IPS-NIHi7 (cell line): ENCODE measurements around the gene CD248.
"Not testable (repeated sequence)": the region's sequence is repeated elsewhere in the genome, so short reads cannot be mapped to it uniquely, and the experiment has no call there.

Experiments
- DNase-seq: peaks from one replicate; pipeline ENCODE4 v3.0.0; 2012; ENCODE audit warnings: mixed read lengths; ENCODE audit errors: extremely low spot score

The CD248 gene

GRCh38 chr11:66316849-66317251 is at the start of gene CD248:
CD248 (minus strand) TSS chr11:66317044; CDS start chr11:66317027, 17 bp downstream.
- peak; percentile 72 for DNase-seq

DNA sequence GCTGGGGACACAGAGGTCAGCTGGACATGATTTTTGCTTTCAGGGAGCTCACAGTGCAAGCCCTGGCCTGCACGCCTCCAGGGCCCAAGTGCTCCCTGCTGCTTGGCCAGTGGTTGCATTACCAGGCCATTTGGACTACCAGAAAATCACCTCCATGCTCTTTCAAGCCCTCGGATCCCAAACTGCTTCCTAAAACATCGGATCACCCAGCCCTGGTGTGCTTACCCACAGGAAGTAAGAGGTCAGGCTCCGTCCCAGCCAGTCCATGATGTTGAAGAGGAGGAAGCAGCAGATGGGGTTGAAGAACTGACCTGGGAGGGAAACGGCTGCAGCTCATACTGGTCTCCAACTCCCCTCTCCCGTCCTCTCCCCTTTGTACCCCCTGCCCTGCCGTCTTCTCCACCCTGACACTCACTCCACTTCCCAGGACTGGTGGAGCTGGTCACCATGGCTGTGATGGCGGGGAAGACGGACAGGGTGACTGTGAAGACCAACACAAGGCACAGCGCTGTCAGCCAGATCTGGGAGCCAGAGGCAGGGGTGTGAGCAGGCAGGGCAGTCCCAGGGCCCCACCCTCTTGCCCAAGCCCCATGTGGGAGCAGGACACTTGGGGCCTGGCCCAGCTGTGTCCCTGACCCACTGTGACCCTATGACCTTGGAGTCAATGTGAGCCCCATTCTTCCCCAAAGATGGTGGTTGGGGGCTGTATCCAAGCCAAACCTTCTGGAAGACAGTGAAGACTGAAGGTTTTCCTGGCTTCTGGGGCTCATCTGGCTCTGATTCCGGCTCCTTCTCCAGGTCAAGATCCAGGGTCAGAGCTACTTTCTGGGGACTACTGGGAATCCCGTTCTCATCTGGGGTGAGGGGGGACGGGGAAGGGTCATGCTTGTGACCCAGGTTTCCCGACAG is 49.1 kb upstream of the CD248 start:
- no peak for DNase-seq

GRCh38 chr11:66365166-66365565 is 48.3 kb upstream of the CD248 start:
- no peak for DNase-seq

DNA sequence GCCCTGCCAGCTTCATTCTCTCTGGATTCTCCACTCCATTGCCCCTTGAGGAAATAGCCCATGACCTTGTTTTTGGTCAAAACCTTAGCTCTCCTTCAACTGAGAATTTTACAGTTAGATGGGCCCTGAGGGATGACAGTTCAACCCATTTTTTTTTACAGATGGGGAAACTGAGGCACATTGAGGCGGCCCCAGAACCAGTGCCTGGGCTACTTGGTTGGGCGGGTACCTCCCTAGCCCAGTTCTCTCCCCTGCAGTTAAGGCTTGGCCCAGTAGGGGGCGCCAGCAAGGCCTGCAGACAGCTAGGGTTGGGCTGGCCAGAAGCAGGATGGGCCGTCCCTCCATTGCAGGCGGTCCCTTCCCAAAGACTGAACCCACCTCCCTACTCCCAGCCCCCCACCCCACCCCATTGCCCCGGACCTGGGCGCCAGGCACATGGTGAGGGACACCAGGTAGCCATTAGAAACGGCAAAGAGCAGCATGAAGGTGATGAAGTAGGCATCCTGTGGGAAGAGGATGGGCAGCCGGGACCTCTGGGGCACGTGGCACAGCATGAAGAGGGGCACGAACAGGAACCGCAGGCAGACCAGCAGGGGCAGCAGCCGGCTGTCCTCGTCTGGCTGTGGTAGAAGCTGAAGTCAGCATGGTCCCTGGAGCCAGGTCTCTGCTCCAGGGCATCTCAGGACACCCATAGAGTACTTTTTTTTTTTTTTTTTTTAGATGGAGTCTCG is 47.1 kb upstream of the CD248 start:
- DNase-seq = peak; percentile 93

GRCh38 chr11:66363187-66363601 is 46.4 kb upstream of the CD248 start:
- peak; percentile 5 for DNase-seq

GRCh38 chr11:66362481-66363147 is 45.8 kb upstream of the CD248 start:
- DNase-seq = peak; percentile 4

DNA sequence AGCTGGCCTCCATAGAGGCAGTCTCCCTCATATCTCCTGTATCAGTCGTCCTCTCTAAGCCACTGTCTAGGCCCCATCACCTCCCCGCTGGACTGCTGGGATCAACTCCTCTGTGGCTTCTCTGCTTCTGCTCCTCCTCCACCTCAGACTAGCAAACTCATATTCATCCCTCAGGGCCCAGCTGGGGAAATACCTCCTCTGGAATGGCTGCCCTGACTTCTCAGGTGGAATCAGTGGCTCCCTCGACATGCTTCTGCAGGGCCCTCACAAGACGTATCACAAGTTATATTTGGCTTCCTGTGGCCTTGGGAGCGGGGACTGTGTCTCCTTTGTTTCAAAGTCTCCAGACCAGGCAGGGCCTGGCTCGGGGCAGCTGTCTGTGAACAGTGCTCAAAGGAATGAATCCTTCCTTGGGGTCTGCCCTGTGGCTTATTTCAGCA is 44.7 kb upstream of the CD248 start:
- DNase-seq = peak; percentile 11

GRCh38 chr11:66360406-66361073 is 43.7 kb upstream of the CD248 start:
- no peak for DNase-seq

GRCh38 chr11:66359662-66360087 is 42.8 kb upstream of the CD248 start:
- DNase-seq = peak; percentile 58

DNA sequence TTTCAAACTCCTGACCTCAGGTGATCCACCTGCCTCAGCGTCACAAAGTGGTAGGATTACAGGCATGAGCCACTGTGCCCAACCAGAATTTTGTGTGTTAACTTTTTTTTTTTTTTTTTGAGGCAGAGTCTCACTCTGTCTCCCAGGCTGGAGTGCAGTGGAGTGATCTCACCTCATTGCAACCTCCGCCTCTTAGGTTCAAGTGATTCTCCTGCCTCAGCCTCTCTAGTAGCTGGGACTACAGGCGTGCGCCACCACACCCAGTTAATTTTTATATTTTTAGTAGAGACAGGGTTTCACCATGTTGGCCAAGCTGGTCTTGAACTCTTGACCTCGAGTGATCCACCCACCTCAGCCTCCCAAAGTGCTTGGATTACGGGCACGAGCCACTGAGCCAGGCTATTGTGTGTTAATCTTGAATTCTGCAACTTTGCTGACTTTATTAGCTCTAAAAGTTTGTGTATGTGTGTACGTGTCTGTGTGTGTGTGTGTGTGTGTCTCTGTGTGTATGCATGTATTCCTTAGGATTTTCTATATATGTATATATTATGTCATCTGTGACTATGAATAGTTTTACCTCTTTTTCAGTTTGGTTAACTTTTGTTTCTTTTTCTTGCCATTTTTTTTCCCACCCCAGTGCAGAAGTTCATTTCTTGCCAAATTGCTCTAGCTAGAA is 33.9 kb upstream of the CD248 start:
- not testable (repeated sequence) for DNase-seq

- DNase-seq = no peak
Observed at GRCh38 chr11:66349084-66349386, 32.2 kb upstream of the CD248 start.

- DNase-seq = peak; percentile 80
Observed at GRCh38 chr11:66347425-66348276, 30.8 kb upstream of the CD248 start, which contains the start of gene B4GAT1. B4GAT1 (minus strand) TSS chr11:66347629; CDS start chr11:66347545, 84 bp downstream.

GRCh38 chr11:66346476-66347424 is 29.9 kb upstream of the CD248 start:
- no peak for DNase-seq

- no peak for DNase-seq
Observed at GRCh38 chr11:66345316-66345649, 28.4 kb upstream of the CD248 start.

DNA sequence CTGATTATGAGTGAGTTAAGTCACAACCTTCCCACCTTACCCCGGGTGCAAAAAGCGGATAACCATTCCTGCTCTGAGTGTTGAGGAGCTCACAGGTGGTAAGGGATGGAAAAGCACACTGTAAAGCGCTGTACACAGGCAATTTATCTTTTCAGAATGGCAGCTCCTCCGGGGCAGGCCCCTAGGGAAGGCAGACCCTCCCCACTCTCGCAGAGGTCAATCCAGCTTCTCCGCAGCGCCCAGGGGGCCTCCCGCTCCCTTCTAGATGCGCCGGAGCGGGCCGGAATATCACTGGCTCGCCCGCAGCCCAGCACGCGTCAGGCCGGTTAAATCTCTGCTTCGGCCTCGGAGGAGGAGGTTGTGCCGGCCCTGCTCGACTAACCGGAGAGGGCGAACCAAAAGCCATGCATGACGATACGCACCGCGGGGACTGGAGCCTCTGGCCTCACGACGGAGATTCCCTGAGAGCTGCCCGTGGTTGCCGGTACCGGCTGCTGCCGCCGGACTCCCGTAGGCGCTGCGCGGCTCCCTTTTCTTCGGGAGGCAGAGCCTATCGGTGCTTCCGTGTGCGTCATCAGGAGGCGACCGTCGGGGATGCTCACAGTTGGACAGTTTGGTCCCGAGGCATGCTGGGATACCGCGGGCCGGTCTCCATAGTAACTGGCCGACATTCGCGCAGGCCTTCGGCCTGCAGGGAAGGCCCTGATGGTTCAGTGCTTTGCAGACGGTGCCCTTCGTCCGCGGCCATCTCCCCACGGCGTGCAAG is 27.9 kb upstream of the CD248 start, which contains the start of gene BRMS1:
TSS of gene BRMS1 (minus strand) at position 555 of the 766 bp plus-strand sequence. CDS start 2,870 bp downstream, outside the sequence.
- DNase-seq = peak; percentile 93

DNA sequence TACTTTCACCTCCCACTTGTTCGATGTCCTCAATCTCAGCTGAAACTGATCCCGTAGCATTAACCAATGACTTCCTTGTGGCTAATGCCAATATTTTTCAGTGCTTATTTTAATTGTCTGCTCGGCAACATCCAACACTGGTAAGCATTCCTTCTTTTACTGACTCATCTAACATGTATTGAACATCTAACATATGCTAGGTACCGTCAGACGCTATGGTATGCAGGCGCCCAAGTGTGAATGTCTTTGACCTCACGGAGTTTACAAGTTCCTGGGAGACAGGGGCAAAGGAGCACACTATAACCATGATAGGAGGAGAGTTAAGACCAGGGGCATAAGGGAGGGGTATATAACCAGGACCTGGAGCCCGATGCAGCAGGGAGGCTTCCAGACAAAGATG is 26.3 kb upstream of the CD248 start:
- no peak for DNase-seq

DNA sequence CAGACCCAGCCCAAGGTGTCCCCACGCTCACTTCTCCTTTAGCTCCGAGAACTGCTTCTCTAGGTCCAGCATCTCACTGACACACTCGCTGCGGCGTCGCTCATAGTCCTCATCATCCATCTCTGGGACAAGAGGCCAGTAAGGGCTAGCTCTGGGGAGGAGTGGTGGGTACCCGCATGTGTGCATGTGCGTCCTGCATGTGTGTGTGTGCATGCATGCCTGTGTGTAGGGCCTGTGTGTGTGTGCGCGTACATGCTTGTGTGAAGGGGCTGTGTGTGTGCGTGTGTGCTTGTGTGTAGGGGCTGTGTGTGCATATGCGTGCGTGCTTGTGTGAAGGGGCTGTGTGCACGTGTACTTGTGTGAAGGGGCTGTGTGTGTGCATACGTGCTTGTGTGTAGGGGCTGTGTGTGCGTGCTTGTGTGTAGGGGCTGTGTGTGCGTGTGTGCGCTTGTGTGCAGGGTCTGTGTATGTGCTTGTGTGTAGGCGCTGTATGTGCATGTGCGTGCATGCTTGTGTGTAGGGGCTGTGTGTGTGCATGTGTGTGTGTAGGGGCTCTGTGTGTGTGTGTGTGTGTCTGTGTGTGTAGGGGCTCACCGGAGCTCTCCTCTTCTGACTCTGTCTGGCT is 24.8 kb upstream of the CD248 start:
- no peak for DNase-seq
